ENCODE data around the gene COLEC12. TPM values are rescaled to one million over a fixed set of nuclear protein-coding genes. Genes with fewer than 3 reads are reported as not detected.

Gene COLEC12
- polyA plus RNA-seq, 1 donor (not counting 4 experiments of a cell fraction or from before 2014, with no cell fraction given): not detected

GRCh38 chr18:486929-487740 is 13.4 kb downstream of the COLEC12 start:
- Histone ChIP-seq H2AFZ (ENCODE audit: control insufficient read depth, low read length) (no peak overlapping the region), H3K4me1 (ENCODE audit: control insufficient read depth, extremely low read depth, insufficient read depth, low read length) (no peaks in the 10 kb centered on the region), H3K27ac (ENCODE audit: control insufficient read depth, insufficient read depth, low read length) (no peak overlapping the region), H3K9me3 (ENCODE audit: control insufficient read depth, low read depth, low read length) (no peaks in the 10 kb centered on the region), H3K4me2 (ENCODE audit: control insufficient read depth, extremely low read depth, insufficient read depth, low read depth, low read length) (no peak overlapping the region), H4K20me1 (ENCODE audit: control insufficient read depth, extremely low read depth, insufficient read depth, low read length) (no peaks in the 10 kb centered on the region), H3K9ac (ENCODE audit: control insufficient read depth, extremely low read depth, insufficient read depth, low read length) (no peak overlapping the region), H3K27me3 (ENCODE audit: control insufficient read depth, extremely low read depth, insufficient read depth, low read length) (no peaks in the 10 kb centered on the region), H3K9me1 (ENCODE audit: control insufficient read depth, extremely low read depth, insufficient read depth, low read length) (no peaks in the 10 kb centered on the region), H3K36me3 (ENCODE audit: control insufficient read depth in 2 of 2, extremely low read depth in 1 of 2, insufficient read depth in 2 of 2, low read length in 2 of 2) (no peaks in the 10 kb centered on the region), H3K4me3 (ENCODE audit: control insufficient read depth in 2 of 3, extremely low read depth in 1 of 3, insufficient read depth in 2 of 3, low read depth in 1 of 3, low read length in 3 of 3) (no peak overlapping the region), H3K79me2 (ENCODE audit: control insufficient read depth, insufficient read depth, low read length) (no peaks in the 10 kb centered on the region)
- DNase-seq (ENCODE audit: low read depth, low spot score) (no peak), FAIRE-seq (no peak)
- dilution Hi-C loops (cut with MboI; ENCODE audit: extremely low pct_ligation_motif_present, low sequenced_read_pairs): no loop called here
- no peak for TF ChIP-seq EZH2 (IDR thresholded peaks at IDR 0.05; ENCODE audit: low read length)
- no peak for TF ChIP-seq CTCF (optimal IDR thresholded peaks at IDR 0.05 in 1 of 3, IDR thresholded peaks at IDR 0.05 in 1 of 3, conservative IDR thresholded peaks at IDR 0.05 in 1 of 3; ENCODE audit: extremely low read depth in 1 of 3, insufficient read depth in 2 of 3, low read length in 3 of 3)

GRCh38 chr18:484749-485464 is 15.6 kb downstream of the COLEC12 start:
- no peak for FAIRE-seq
- no peak for TF ChIP-seq CTCF (optimal IDR thresholded peaks at IDR 0.05 in 1 of 3, IDR thresholded peaks at IDR 0.05 in 1 of 3, conservative IDR thresholded peaks at IDR 0.05 in 1 of 3; ENCODE audit: extremely low read depth in 1 of 3, insufficient read depth in 2 of 3, low read length in 3 of 3)
- no peak for TF ChIP-seq EZH2 (IDR thresholded peaks at IDR 0.05; ENCODE audit: low read length)
- H3K79me2 ChIP-seq (ENCODE audit: control insufficient read depth, insufficient read depth, low read length): no peaks in the 10 kb centered on the region
- H3K27me3 ChIP-seq (ENCODE audit: control insufficient read depth, extremely low read depth, insufficient read depth, low read length): peaks cover 4% of the 10 kb centered on the region
- DNase-seq (ENCODE audit: low read depth, low spot score): no peak
- H3K4me3 ChIP-seq (ENCODE audit: control insufficient read depth in 2 of 3, extremely low read depth in 1 of 3, insufficient read depth in 2 of 3, low read depth in 1 of 3, low read length in 3 of 3): no peak overlapping the region
- no peaks in the 10 kb centered on the region for H4K20me1 ChIP-seq (ENCODE audit: control insufficient read depth, extremely low read depth, insufficient read depth, low read length)
- dilution Hi-C loops (cut with MboI; ENCODE audit: extremely low pct_ligation_motif_present, low sequenced_read_pairs): no loop called here
- no peaks in the 10 kb centered on the region for H3K36me3 ChIP-seq (ENCODE audit: control insufficient read depth in 2 of 2, extremely low read depth in 1 of 2, insufficient read depth in 2 of 2, low read length in 2 of 2)
- no peak overlapping the region for H2AFZ ChIP-seq (ENCODE audit: control insufficient read depth, low read length)
- no peaks in the 10 kb centered on the region for H3K9me3 ChIP-seq (ENCODE audit: control insufficient read depth, low read depth, low read length)
- H3K4me1 ChIP-seq (ENCODE audit: control insufficient read depth, extremely low read depth, insufficient read depth, low read length): no peaks in the 10 kb centered on the region
- H3K4me2 ChIP-seq (ENCODE audit: control insufficient read depth, extremely low read depth, insufficient read depth, low read depth, low read length): no peak overlapping the region
- H3K27ac ChIP-seq (ENCODE audit: control insufficient read depth, insufficient read depth, low read length): no peak overlapping the region
- H3K9ac ChIP-seq (ENCODE audit: control insufficient read depth, extremely low read depth, insufficient read depth, low read length): no peak overlapping the region
- no peaks in the 10 kb centered on the region for H3K9me1 ChIP-seq (ENCODE audit: control insufficient read depth, extremely low read depth, insufficient read depth, low read length)

Data from keratinocyte (primary cell).